ENCODE measurements around the gene WDR33. TPM values are rescaled to one million over a fixed set of nuclear protein-coding genes. Genes with fewer than 3 reads are reported as not detected.
A peak's percentile ranks its signal among the peaks of the same experiment; 100 is the strongest.

Gene WDR33
- total RNA-seq, 1 experiment from 2014 or later: 46.7 TPM

DNA sequence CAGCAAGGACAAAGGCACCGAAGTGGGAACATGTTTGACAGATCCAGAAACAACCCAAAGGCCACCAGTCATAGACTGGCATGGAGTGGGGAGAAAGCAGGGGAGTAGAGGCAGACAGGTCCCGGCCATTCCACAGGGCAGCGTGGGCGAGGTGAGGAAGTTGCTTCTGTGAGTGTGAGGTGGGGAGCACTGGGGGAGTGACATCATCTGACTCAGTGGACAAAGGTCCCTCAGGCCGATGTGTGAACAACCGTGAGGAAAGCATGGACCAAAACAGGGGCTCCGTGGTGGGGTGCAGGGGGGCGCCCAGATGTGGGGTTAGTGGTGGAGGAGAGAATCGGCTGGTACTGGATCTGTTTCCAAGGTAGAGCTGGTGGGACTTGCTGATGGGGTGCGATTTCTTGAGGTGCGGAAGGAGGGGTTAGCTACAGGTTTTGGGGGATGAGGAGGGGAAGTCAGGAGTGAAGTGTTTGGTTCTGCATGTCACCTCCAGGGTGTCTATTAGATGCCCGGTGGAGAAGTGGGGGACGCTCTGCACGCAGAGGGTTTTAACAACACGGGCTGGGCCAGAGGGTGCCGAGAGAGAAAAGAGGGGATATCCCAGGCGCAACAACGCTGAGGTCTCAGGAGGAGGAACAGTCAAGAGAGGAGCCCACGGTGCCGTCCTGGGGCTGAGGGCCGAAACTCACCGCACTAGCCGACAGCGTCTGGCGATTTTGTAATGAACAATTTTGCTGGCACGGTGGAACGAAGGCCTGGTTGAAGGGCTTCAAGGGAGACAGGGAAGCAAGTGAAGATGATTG, 112.2 kb downstream of the WDR33 start:
- CTCF ChIA-PET: no interaction called here
- POLR2A ChIA-PET: interaction anchor here (0.9 kb wide), 1 partner anchor 404 kb away, joined by 3 read pairs; no protein-coding TSS in a partner anchor
- Mint-ChIP-seq H3K27me3 (ENCODE audit: insufficient read depth, unreplicated experiment) (no peaks in the 10 kb centered on the region), H3K4me1 (ENCODE audit: insufficient read depth, unreplicated experiment) (peaks cover 13% of the 10 kb centered on the region), H3K27ac (ENCODE audit: low read depth, unreplicated experiment) (no peak overlapping the region), H3K9me3 (ENCODE audit: unreplicated experiment) (no peaks in the 10 kb centered on the region), H3K4me3 (ENCODE audit: unreplicated experiment) (no peak overlapping the region), H3K36me3 (ENCODE audit: insufficient read depth, unreplicated experiment) (no peaks in the 10 kb centered on the region)
- no peak for DNase-seq (ENCODE audit: unreplicated experiment)
- intact Hi-C loops (cut with micrococcal nuclease): no loop called here
- no TSS peak for BruUV-seq (replicated peaks)
- TF ChIP-seq, protein P1, sequence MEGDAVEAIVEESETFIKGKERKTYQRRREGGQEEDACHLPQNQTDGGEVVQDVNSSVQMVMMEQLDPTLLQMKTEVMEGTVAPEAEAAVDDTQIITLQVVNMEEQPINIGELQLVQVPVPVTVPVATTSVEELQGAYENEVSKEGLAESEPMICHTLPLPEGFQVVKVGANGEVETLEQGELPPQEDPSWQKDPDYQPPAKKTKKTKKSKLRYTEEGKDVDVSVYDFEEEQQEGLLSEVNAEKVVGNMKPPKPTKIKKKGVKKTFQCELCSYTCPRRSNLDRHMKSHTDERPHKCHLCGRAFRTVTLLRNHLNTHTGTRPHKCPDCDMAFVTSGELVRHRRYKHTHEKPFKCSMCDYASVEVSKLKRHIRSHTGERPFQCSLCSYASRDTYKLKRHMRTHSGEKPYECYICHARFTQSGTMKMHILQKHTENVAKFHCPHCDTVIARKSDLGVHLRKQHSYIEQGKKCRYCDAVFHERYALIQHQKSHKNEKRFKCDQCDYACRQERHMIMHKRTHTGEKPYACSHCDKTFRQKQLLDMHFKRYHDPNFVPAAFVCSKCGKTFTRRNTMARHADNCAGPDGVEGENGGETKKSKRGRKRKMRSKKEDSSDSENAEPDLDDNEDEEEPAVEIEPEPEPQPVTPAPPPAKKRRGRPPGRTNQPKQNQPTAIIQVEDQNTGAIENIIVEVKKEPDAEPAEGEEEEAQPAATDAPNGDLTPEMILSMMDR (IDR thresholded peaks at IDR 0.05; ENCODE audit: unreplicated experiment): no peak

DNA sequence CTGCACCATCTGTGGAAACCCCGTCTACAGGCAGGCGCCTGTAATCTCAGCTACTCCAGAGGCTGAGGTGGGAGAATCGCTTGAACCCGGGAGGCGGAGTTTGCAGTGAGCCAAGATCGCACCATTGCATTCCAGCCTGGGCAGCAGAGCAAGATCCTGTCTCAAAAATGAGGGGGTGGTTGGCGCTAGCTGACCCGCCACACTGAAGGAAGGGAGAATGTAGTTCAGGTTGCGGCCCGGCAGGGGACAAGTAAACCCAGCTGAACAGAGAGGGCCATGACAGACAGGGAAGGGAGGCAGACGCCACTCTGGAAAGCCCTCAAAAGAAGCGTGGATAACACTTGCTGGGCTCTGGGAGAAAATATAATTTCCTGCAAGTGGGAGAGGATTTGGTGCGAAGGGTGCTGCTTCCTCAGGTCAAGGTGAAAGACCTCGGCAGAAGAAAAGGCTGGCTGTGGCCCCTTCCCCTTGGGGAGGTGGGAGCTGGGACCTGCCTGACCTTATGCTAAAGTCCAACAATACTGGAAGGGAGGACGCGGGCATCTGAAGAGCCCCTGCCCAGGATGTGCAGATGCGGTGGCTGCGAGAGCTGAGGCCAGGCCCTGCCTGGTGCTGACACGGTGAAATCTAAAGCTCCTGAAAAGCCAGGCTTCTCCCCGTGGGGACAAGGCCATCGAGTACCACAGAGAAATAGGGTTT, 113.3 kb downstream of the WDR33 start:
- CTCF ChIA-PET: no interaction called here
- no TSS peak for BruUV-seq (replicated peaks)
- Mint-ChIP-seq H3K4me3 (ENCODE audit: unreplicated experiment) (no peak overlapping the region), H3K27me3 (ENCODE audit: insufficient read depth, unreplicated experiment) (no peaks in the 10 kb centered on the region), H3K4me1 (ENCODE audit: insufficient read depth, unreplicated experiment) (peaks cover 13% of the 10 kb centered on the region), H3K9me3 (ENCODE audit: unreplicated experiment) (no peaks in the 10 kb centered on the region), H3K36me3 (ENCODE audit: insufficient read depth, unreplicated experiment) (no peaks in the 10 kb centered on the region), H3K27ac (ENCODE audit: low read depth, unreplicated experiment) (no peak overlapping the region)
- DNase-seq (ENCODE audit: unreplicated experiment): no peak
- POLR2A ChIA-PET: no interaction called here
- TF ChIP-seq, protein P1 (IDR thresholded peaks at IDR 0.05; ENCODE audit: unreplicated experiment): no peak
- intact Hi-C loops (cut with micrococcal nuclease): no loop called here

DNA sequence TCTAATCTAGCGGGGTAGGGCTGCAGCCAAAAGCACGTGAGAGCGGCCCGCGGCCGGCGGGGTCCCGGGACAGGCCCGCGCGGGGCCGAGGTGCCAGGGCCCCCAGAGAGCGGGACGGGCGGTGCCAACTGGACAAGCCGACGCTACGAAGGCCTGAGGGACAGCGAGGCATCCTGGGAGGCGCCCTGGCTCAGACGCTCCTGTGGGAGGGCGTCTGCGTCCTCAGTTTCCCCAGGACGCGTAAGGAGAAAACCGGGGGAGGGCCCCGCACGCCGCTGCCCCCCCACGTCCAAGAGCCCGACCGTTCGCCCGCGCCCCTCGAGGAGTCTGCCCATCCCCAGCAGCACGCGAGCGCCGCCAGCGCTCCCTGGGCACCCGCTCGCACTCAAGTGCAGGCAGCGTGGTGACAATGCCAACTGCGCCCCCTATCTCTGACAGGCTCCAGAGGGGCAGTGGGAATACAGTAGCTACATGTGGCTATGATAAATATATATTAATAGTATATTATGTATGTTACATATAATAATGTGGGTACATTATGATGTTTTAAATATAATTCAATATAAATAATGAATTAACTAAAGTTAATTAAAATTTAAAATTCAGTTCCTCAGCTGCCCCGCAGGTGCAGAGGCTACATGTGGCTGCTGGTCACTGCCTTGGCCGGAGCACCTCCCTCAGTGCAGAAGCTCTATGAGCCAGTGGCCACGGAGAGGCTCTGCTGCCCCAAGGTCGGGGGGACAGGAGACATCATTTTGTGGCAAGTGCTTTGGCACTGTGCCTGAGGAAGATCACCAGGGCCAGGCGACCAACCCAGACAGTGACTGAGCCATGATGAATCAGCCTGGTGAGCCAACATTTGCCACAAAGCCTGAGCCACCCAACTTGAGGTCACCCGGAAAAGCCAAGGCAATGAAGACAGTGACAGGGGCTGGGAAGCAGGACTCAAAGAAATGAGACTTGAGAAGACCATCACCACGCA, 115.2 kb downstream of the WDR33 start:
- intact Hi-C loops (cut with micrococcal nuclease): no loop called here
- no peaks in the 10 kb centered on the region for H3K27me3 Mint-ChIP-seq (ENCODE audit: insufficient read depth, unreplicated experiment)
- peaks cover 15% of the 10 kb centered on the region for H3K9me3 Mint-ChIP-seq (ENCODE audit: unreplicated experiment)
- TF ChIP-seq, protein P1 (IDR thresholded peaks at IDR 0.05; ENCODE audit: unreplicated experiment): no peak
- peak; percentile 28 for DNase-seq (ENCODE audit: unreplicated experiment)
- no peak overlapping the region for H3K4me3 Mint-ChIP-seq (ENCODE audit: unreplicated experiment)
- ChIA-PET POLR2A (interaction anchor here (1.0 kb wide), 1 partner anchor 39 kb away, joined by 3 read pairs; no protein-coding TSS in a partner anchor), CTCF (no interaction called here)
- H3K4me1 Mint-ChIP-seq (ENCODE audit: insufficient read depth, unreplicated experiment): peaks cover 8% of the 10 kb centered on the region
- H3K36me3 Mint-ChIP-seq (ENCODE audit: insufficient read depth, unreplicated experiment): no peaks in the 10 kb centered on the region
- BruUV-seq (replicated peaks): no TSS peak
- H3K27ac Mint-ChIP-seq (ENCODE audit: low read depth, unreplicated experiment): no peak overlapping the region

Data from MCF 10A (cell line).